Peyer's patch (tissue), 4 donors: ENCODE data around the gene SYN1.

Experiments
- CTCF ChIP-seq, 6 experiments: fragments of 450-650 bp in 4 of 6; fragments of 200-600 bp in 2 of 6; sonication (generic) in 1 of 6; IDR thresholded peaks; one replicate each; pipeline ENCODE4 v1.5.1; 2017 to 2019; ENCODE audit warnings: antibody characterized with exemption in 6 of 6, mild to moderate bottlenecking in 3 of 6, moderate library complexity in 1 of 6
- POLR2A ChIP-seq, 2 donors: fragments of 450-650 bp; IDR thresholded peaks; one replicate each; pipeline ENCODE4 v1.5.1; 2017; ENCODE audit warnings: antibody characterized with exemption in 2 of 2, mild to moderate bottlenecking in 2 of 2, moderate library complexity in 2 of 2

DNA sequence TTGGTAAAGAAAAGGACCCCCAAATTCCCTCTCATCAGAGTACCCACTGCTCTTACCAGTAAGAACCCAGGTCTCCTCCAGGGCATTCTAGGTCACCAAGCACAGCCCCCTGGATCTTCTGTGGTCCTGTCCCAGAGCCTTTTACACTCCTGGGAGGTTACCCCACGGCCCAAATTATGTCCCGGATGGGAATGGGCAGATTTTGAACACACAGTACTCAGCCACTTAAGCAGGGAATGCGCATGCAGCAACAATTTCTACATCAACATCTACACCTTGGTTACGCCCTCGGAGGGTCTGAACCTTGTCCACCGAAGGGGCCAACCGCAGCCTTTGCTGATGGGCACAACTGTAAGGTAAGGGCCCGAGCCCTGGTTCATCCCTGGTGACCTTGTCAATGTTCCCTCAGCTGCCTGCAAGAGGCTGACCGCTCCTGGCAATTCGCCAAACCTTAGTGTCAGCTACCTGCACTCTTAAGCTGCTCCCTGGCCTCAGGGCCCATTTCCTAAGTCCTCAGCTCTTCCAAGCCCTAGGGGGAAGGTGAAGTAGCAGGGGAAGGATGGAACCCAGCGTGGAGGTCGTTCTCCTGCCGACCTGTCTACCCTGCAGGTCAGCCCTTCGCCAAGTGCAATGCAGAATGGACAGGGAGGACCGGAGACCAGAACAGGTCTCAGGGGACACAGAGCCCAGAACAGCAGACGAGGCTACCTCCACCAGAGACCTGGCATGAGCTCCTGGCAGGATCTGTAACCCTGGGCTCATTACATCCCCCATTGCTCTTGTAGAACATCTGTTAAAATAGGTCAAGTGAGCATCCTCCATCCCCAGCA lies 31.5 kb downstream of the SYN1 start:
- TF ChIP-seq POLR2A (IDR thresholded peaks at IDR 0.05) (no peak), CTCF (IDR thresholded peaks at IDR 0.05) (no peak)
